GM08714 (cell line): Measurements from ENCODE around the gene TMEM117.

ENCODE experiments used
- H3K4me3 ChIP-seq: fragments of 200-500 bp; sonication (Bioruptor generic); 2 replicates; pipeline ENCODE4 v1.5.1; 2014; ENCODE audit warnings: mild to moderate bottlenecking, low read length, inconsistent platforms
- ZNF274 ChIP-seq: IDR thresholded peaks from 2 replicates; pipeline ENCODE4 v1.6.1; 2012; ENCODE audit warnings: mild to moderate bottlenecking, low read depth, low read length

TMEM117 gene

DNA sequence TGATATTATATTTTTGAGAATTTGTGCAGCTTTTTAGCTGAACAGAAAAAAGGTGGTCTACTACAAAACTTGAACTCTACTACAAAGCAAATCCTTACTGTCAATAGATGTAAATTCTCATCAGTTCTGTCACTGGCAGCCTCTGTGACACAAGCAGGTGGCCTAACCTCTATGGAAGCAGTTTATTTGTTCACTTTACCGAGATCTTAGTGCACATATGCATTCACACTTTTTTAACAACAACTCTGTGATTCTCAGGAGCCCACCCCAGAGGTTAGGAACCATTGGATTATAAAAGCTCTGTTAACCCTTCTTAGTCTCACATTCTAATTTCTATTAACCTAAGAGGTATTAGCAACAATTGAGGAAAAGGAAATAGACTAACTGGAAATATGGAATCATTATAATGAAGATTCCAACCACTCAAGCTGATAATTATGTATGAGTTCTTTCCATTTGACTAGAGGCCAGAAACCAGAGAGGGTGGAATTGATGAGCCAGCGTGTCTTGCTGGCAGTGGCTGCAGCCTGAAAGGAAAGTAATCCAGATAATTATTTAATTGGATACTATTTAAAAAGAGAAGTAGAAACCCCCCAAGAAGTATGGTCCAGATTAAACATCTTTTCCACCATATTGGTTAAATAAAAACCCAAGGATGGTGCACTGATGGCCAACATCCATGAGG lies 451.1 kb downstream of the TMEM117 start:
- TF ChIP-seq ZNF274 = no peak
- H3K4me3 ChIP-seq = no peak overlapping the region

DNA sequence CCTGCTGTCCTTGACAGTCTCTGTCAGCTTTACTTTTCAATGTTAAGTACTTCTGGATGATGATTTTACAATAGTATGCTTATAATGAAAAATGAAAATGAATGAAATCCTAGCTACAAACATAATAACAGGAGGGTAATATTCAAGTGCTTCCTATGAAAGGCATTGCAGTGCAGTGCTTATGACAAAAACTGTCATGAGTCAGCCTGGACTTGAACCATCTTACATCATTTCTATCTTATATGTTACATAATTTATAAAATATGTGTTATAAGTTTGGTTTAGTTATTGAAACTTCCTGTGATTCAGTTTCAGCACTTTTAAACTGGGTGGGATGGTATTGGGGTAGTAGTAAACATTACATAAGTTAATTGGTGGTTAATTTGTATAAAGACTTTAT lies 451.7 kb downstream of the TMEM117 start:
- TF ChIP-seq ZNF274 = no peak

DNA sequence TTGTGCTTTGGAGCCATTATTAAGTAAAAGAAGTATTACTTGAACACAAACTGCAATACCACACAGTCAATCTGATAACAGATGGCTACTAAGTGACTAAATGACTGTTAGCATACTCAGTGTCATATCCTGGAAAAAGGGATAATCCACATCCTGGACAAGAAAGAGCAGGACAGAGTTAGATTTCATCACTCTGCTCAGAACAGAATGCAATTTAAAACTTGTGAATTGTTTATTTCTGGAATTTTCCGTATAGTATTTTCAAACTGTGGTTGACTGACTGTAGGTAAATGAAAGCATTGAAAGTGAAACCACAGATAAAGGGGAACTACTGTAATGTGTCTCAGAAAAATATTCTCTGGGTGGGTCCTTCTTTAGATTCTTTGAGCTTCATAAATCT lies 458.8 kb downstream of the TMEM117 start:
- no peak overlapping the region for H3K4me3 ChIP-seq
- TF ChIP-seq ZNF274 = no peak

More for the DNA sequence above, 451.7 kb downstream of the TMEM117 start:
- H3K4me3 ChIP-seq = no peak overlapping the region

DNA sequence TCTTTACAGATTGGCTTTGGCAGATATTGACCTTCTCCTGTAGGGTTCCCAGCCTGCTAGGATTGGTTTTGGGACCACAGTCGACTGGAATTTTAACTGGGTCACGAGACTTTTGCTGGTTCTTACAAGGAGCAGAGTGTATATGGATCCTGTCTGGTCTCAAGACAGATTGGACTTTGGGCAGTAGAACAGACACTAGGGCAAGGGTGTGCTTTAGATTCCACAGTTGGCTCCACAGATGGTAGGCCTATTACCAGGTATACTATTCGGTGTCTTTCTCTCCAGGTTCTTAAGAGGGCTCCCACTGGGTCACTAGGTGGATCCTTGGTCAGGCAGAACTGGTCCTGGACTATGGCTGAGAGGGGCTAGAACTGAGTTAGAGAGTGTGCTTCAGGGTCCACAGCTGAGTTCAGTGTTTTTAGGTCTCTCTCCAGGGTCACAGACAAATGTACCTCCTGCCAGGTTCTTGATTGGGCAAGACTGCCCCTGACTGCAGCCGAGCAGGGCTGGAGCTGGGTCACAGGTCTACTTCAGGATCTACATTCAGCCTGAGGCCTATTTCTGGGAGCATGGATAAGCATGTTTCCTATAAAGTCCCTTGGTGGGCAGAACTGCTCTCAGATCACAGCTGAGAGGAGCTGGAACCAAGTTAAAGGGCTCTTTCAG lies 460.2 kb downstream of the TMEM117 start:
- no peak overlapping the region for H3K4me3 ChIP-seq
- no peak for TF ChIP-seq ZNF274

DNA sequence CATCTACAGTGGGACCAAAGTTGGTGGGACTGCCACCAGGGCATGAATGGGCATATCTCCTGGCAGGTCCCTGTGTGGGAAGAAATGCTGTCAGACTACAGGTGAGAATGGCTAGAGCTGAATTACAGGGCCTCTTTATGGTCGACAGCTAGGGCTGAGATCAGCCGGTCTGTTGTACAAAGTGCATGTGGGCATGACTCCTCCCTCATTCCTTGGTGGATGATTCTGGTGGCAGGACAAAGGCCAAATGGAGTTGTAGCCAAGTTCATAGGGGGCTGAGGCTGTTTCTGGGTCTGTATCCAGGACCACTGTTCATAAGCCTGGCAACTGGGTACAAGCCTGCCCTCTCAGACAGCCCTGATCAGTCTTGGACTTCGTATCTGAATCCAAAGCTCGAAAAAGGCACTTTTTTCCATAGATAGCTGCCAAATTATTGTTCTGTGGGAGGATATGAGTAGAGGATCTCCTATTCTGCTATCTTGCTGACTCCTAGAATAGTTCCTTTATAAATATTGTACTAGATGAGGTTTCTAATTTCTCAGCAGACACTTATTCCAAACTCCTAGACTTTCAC lies 460.8 kb downstream of the TMEM117 start:
- no peak for TF ChIP-seq ZNF274
- H3K4me3 ChIP-seq = no peak overlapping the region

DNA sequence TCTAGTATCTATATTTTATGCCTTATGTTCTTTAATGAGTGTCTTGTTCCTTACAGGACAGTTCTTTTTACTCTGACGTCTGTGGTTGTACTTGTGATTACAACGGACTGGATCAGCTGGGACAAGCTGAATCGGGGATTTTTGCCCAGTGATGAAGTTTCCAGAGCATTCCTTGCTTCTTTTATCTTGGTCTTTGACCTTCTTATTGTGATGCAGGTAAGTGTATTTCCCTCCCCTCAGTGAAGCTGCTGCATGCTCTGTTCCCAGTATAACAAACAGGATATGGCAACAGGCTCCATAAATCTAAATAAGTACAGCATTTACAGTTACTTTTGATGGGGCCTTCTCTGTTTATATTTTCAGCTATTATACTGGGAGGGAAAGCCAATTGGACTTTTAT lies 463.6 kb downstream of the TMEM117 start:
- no peak for TF ChIP-seq ZNF274

DNA sequence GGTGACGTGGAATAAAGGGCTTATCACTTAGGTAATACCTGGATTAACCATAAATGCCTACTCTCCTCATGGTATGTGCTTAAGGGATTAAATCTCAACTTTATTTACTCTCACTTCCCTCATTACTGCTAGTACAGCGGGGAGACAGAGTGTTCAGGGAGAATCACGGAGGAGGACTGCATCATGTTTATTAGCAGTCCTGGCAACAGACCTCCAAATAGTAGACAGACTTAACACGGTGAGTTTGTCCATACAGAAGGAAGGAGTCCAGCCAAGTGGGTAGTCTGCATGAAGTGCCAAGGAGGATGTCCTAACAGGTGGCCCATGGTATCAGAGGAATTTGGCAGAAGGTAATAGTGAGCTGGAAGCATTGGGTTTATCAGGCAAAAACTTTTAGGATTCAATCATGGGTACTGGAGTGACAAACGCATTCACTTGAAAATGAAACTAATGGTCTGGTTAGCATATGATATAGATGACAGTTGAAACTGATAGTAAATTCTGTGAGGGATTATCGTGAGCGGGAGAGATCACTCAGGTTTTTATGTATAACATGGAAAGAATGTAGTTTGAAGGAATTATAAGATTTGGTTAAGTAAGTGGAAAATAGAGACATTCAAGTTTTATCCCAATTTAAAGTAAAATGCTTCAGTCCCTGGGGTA lies 471.8 kb downstream of the TMEM117 start:
- no peak for TF ChIP-seq ZNF274
- no peak overlapping the region for H3K4me3 ChIP-seq

More for the DNA sequence above, 463.6 kb downstream of the TMEM117 start:
- H3K4me3 ChIP-seq = no peak overlapping the region

DNA sequence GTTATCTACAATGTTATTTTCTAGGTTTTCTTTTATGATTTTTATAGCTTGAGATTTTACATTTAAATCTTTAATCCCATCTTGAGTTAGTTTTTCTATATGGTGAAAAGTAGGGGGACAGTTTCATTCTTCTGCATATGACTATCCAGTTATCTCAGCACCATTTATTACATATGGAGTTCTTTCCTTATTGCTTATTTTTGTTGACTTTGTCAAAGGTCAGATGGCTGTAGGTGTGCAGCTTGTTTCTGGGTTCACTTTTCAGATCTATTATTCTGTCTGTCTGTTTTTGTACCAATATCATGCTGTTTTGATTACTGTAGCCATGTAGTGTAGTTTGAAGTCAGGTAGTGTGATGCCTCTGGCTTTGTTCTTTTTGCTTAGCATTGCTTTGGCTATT lies 477.3 kb downstream of the TMEM117 start:
- H3K4me3 ChIP-seq = no peak overlapping the region
- TF ChIP-seq ZNF274 = no peak

DNA sequence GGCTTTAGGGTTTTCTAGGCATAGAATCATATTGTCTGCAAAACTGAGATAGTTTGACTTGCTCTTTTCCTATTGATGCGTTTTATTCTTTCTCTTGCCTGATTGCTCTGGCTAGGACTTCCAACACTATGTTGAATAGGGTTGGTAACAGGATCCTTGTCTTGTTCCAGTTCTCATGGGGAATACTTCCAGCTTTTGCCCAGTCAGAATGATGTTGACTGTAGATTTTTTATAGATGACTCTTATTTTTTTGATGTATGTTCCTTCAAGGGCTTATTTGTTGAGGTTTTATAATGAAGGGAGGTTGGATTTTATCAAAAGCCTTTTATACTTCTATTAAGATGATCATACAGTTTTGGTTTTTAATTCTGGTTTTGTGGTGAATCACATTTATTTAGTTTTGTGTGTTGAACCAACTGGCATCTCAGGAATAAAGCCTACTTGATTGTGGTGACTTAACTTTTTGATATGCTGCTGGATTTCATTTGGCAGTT lies 478.2 kb downstream of the TMEM117 start:
- no peak for TF ChIP-seq ZNF274
- no peak overlapping the region for H3K4me3 ChIP-seq

DNA sequence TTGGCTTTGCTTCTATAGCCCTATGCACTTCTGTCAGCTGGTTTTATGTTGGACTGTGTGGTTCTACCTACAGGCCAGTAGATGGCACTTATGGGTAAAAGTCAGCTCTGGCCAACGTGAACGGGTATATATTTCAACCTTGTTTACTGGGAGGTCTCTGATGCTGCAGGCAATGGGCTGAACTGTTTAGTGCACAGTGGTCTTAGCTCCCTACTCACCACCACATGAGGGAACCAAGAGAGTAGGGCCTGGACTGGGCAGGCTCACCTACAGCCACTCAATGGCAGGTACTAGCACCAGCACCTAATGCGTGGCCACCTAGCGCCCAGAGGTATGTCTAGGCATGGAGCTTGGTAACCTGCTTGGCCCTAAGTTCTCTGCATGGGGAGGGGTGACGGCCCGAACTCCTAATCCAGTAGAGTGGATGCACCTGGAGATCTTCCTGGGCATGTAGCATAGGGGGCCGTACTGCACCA lies 481.8 kb downstream of the TMEM117 start:
- TF ChIP-seq ZNF274 = no peak
- no peak overlapping the region for H3K4me3 ChIP-seq

DNA sequence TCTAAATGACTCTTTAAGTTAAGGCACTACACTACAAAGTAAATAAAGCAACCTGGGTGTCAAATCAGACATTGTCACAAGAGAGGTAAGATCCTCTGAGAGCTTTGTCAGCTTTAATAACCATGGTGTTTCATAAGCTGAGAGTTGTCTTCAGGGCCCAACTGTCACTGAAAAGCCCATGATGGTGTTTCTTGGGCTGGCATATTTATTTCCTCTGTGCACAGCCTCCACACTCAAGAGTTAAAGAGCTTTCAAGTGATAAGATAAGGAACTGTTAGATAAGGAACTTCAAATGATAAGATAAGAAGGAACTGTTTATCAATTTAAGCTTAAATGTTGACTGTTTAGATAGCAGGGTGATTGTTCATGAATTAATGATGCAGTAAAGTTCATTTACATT lies 495.4 kb downstream of the TMEM117 start:
- H3K4me3 ChIP-seq = no peak overlapping the region
- no peak for TF ChIP-seq ZNF274

DNA sequence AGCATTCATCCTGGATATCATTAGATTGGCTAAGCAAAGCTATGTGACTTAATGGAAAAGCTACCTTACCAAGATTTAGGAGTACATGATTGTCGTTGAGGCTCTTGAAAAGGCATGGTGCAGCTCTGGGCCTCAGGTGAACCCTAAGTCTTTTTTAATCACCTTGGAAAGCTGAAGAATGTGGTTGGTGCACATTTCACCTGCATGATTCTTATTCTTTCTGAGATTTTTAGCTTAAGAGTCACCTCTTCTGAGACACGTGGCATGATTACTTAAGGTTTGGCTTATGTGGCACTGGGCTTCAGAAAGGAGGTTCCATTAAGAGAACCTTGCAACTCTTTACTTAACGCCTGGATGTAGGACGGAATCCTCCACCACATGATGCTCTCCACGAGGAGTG lies 498.5 kb downstream of the TMEM117 start:
- TF ChIP-seq ZNF274 = no peak
- H3K4me3 ChIP-seq = no peak overlapping the region

DNA sequence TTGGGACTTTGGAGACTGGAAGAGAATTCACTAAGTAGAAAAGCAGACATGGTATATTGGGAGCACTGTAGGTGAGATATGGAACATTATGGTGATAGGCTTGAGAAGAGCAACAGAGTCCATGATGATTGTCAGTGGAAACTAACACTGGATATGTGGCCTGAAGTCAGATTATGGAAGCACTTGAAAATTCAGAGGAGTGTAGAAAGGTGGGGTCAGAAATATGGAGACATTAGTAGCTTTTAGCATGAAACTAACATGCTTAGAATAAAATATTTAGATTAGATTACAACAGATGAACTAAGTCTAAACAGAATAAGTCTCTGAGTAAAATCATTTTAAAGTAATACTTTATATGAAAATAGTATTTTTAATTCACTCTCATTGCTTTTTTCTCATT lies 499.1 kb downstream of the TMEM117 start:
- H3K4me3 ChIP-seq = no peak overlapping the region
- no peak for TF ChIP-seq ZNF274

DNA sequence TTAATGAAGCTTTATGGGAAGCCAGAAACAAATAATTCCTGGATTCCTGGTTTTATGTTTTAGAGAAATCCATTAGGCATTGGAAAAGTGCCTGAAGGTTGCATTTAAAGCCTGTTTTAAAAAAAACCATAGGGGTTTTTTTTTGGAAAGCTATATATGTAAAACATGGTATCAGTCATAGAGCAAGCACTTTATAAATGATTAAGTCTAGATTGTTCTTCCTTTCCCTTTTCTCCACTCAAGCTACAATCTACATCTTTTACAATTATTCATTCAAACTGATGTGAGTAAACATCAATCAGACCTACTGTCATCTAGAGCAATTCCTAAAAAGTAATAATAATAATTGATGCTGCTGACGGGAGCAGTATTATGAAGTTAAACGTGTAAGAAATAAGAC lies 500.7 kb downstream of the TMEM117 start:
- no peak for TF ChIP-seq ZNF274
- no peak overlapping the region for H3K4me3 ChIP-seq
